ENCODE data around the gene FCN2. TPM values are rescaled to one million over a fixed set of nuclear protein-coding genes. Genes with fewer than 3 reads are reported as not detected.

The FCN2 gene
- total RNA-seq, 1 experiment from 2014 or later, result not detected

- Histone ChIP-seq H3K36me3 (no peaks in the 10 kb centered on the region), H3K9me3 (no peaks in the 10 kb centered on the region), H3K4me3 (no peak overlapping the region), H3K27me3 (peaks cover 8% of the 10 kb centered on the region)
- no peak for DNase-seq
Measured at GRCh38 chr9:134909511-134910481, 29.2 kb downstream of the FCN2 start.

GRCh38 chr9:134912126-134912840 lies 31.7 kb downstream of the FCN2 start:
- no peak overlapping the region for H3K4me3 ChIP-seq
- H3K27me3 ChIP-seq, result no peaks in the 10 kb centered on the region; the same call in 1 of the 2 replicates
- H3K9me3 ChIP-seq, result no peaks in the 10 kb centered on the region
- no peak for DNase-seq
- H3K36me3 ChIP-seq, result no peaks in the 10 kb centered on the region

GRCh38 chr9:134913041-134913712 lies 32.6 kb downstream of the FCN2 start:
- Histone ChIP-seq H3K27me3 (no peaks in the 10 kb centered on the region), H3K9me3 (no peaks in the 10 kb centered on the region), H3K36me3 (no peaks in the 10 kb centered on the region), H3K4me3 (no peak overlapping the region)
- no peak for DNase-seq

- Histone ChIP-seq H3K36me3 (no peaks in the 10 kb centered on the region), H3K9me3 (no peaks in the 10 kb centered on the region), H3K27me3 (no peaks in the 10 kb centered on the region), H3K4me3 (no peak overlapping the region)
- no peak for DNase-seq
Measured at GRCh38 chr9:134913713-134914500, 33.3 kb downstream of the FCN2 start.

GRCh38 chr9:134914501-134914834 lies 33.9 kb downstream of the FCN2 start:
- no peaks in the 10 kb centered on the region for H3K36me3 ChIP-seq
- H3K27me3 ChIP-seq, result no peaks in the 10 kb centered on the region
- DNase-seq, result no peak
- H3K9me3 ChIP-seq, result no peaks in the 10 kb centered on the region
- no peak overlapping the region for H3K4me3 ChIP-seq

GRCh38 chr9:134915046-134915985 lies 34.7 kb downstream of the FCN2 start:
- Histone ChIP-seq H3K9me3 (peaks cover 5% of the 10 kb centered on the region; the same call in 1 of the 2 replicates), H3K27me3 (no peaks in the 10 kb centered on the region), H3K36me3 (no peaks in the 10 kb centered on the region), H3K4me3 (no peak overlapping the region)
- DNase-seq, result no peak

- Histone ChIP-seq H3K36me3 (no peaks in the 10 kb centered on the region), H3K4me3 (no peak overlapping the region), H3K27me3 (no peaks in the 10 kb centered on the region), H3K9me3 (peaks cover 5% of the 10 kb centered on the region; the same call in 1 of the 2 replicates)
- no peak for DNase-seq
Measured at GRCh38 chr9:134916161-134916665, 35.6 kb downstream of the FCN2 start.

GRCh38 chr9:134917431-134918373 lies 37.1 kb downstream of the FCN2 start, which contains the start of gene FCN1:
FCN1 (minus strand) TSS chr9:134917912; CDS start chr9:134917871, 41 bp downstream.
- Histone ChIP-seq H3K9me3 (peaks cover 5% of the 10 kb centered on the region; the same call in 1 of the 2 replicates), H3K4me3 (no peak within 1 kb of the TSS), H3K27me3 (no peaks in the 10 kb centered on the region), H3K36me3 (no peaks in the 10 kb centered on the region)
- no peak for DNase-seq

GRCh38 chr9:134918646-134919045 lies 38.0 kb downstream of the FCN2 start:
- H3K4me3 ChIP-seq, result no peak overlapping the region
- H3K9me3 ChIP-seq, result peaks cover 5% of the 10 kb centered on the region; the same call in 1 of the 2 replicates
- no peaks in the 10 kb centered on the region for H3K36me3 ChIP-seq
- no peak for DNase-seq
- H3K27me3 ChIP-seq, result no peaks in the 10 kb centered on the region

- no peak overlapping the region for H3K4me3 ChIP-seq
- no peaks in the 10 kb centered on the region for H3K36me3 ChIP-seq
- peaks cover 5% of the 10 kb centered on the region; the same call in 1 of the 2 replicates for H3K9me3 ChIP-seq
- no peaks in the 10 kb centered on the region for H3K27me3 ChIP-seq
- DNase-seq, result no peak
Measured at GRCh38 chr9:134919303-134919702, 38.7 kb downstream of the FCN2 start.

GRCh38 chr9:134922066-134922931 lies 41.7 kb downstream of the FCN2 start:
- no peak for DNase-seq
- no peaks in the 10 kb centered on the region for H3K27me3 ChIP-seq
- H3K4me3 ChIP-seq, result no peak overlapping the region
- peaks cover 5% of the 10 kb centered on the region; the same call in 1 of the 2 replicates for H3K9me3 ChIP-seq
- H3K36me3 ChIP-seq, result no peaks in the 10 kb centered on the region

- H3K9me3 ChIP-seq, result peaks cover 5% of the 10 kb centered on the region; the same call in 1 of the 2 replicates
- no peak for DNase-seq
- no peak overlapping the region for H3K4me3 ChIP-seq
- H3K27me3 ChIP-seq, result no peaks in the 10 kb centered on the region
- no peaks in the 10 kb centered on the region for H3K36me3 ChIP-seq
Measured at GRCh38 chr9:134922932-134923240, 42.3 kb downstream of the FCN2 start.

- no peak for DNase-seq
- Histone ChIP-seq H3K36me3 (no peaks in the 10 kb centered on the region), H3K27me3 (no peaks in the 10 kb centered on the region), H3K4me3 (no peak overlapping the region), H3K9me3 (peaks cover 5% of the 10 kb centered on the region; the same call in 1 of the 2 replicates)
Measured at GRCh38 chr9:134923466-134923865, 42.9 kb downstream of the FCN2 start.

All from MG63 (cell line).